HG02943 (cell line): ENCODE data around the gene USP19.

Experiments
- ATAC-seq: cut with Tn5 transposase; IDR thresholded peaks from one replicate; pipeline ENCODE4 v1.9.1; 2021; ENCODE audit warnings: mild to moderate bottlenecking, low read depth, moderate library complexity; ENCODE audit not compliant: unreplicated experiment

USP19 gene

DNA sequence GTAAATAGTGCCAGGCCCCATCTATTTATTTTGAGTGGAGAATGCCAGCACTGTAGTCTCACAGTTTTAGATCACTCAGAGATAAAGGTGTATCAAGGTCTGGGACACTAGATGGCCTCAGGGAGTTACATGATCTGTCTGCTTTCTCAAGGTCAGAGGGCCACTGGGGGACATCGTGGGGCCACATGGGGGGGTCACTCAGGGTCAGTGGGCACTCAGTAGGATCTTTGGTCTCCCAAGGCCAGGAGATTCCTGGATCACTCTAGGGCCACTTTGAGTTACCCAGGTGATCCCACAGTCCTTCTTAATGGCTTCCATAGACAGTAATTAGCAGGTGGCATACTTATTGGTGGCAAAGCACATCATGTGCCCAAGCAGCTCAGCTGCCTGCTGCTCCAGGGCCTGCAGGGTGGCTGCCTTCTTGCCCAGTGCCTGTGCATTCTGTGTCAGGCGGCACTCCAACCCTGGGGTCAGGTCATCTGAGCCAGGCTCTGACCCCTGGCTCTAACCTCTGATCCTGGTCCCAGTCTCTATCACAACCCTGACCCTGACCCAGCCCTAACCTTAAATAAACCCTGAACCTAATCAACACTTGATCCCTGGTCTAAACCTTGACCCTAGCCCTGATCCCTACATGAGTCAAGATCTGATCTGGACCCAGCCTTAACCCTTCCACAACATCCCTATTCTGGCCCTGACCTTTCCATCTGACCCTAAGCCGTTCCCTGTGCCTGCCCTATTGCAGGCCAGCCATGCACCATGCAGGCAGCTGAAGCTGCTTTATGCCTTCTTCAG is 14.0 kb upstream of the USP19 start:
- no peak for ATAC-seq

- ATAC-seq = no peak
Observed at GRCh38 chr3:49133226-49133951, 12.8 kb upstream of the USP19 start.

GRCh38 chr3:49132437-49133225 is 12.0 kb upstream of the USP19 start, which contains the start of gene LAMB2:
Gene LAMB2 (minus strand): TSS chr3:49133050. CDS start chr3:49132867, 183 bp downstream.
- no peak for ATAC-seq

DNA sequence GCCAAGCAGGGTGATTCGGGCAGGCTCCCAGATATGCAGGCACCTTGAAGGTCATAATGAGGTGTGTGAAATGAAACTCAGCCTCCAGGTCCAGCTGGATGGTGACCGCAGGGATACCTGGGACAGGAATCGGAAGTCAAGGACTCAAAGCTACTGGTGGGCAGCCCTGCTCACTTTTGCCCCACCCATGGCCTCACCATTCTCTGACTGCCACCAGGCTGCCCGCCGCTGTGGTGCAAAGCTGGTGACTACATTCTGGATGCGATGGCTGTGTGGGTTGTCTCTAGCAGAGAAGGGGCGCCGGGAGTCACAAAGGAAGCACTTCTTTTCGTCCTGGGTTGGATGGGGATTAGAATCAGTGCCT is 11.4 kb upstream of the USP19 start:
- no peak for ATAC-seq

DNA sequence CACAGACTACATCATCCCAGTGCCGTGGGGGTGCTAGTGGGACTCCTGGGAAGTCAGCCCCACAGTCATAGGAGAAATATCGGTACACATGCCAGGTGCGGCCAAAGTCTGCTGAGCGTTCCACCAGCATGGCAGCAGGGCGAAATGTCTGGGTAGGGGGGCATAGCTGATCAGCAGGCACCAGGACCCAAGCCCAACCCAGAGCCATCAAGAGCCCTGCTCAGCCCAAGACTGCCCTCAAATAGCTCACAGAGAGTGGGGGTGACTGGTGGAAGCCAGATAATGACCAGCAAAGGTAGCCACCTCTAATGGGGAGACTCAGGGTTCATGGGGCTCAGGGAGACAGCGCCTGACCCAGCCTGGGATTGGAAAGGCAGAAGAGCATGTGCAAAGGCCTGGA is 11.0 kb upstream of the USP19 start:
- no peak for ATAC-seq

GRCh38 chr3:49131040-49131439 is 10.4 kb upstream of the USP19 start:
- no peak for ATAC-seq

GRCh38 chr3:49124991-49125670 is 4.5 kb upstream of the USP19 start:
- ATAC-seq = no peak

- ATAC-seq = no peak
Observed at GRCh38 chr3:49124203-49124602, 3.6 kb upstream of the USP19 start.

DNA sequence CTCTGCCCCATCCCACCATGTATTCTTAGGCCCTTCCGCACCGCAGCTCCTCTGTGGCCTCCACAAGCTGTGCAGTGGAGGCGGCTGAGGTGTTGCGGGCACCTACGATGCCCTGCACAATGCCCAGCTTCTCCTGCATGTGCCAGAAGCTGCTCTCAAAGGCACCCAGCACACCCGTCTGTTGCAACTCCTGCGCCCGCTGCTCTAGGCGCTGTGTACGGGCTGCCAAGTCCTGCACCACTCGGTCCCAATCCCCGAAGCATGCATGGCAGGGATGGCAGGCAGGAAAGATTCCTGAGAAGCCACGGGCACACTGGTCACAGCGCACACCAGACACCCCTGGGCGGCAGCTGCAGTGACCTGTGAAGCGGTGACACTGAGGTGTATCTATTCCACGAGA is 3.1 kb upstream of the USP19 start:
- ATAC-seq = no peak

DNA sequence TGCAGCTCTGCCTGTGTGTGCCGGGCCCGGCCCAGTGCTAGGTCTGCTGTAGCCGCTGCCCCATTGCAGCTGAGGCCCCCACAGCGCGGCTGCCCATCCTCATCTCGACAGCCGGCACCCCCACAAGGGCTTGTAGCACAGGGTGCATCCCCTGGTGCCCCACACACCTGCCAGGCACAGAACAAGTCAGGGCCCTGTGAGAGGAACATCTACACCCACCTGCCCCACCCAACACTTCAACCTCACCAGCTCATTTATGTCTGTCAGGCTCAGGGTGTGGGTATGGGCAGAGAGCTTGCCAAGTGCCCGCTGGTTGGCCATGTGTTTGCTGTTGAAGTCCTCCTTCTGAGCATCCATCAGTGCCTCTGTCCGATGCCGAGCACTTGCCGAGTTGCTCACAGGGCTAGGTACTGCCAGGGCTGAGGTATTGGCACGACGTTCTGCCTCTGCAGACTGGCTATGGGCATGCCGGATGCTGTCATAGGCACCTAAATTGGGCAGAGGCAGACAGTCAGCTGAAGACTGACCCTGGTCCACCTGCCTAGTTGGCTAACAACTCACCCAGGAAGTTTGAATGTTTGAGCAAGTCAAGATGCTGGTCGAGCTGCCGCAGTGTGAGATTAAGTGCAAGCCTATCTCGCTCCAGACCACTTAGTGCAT is 2.4 kb upstream of the USP19 start:
- no peak for ATAC-seq

- no peak for ATAC-seq
Observed at GRCh38 chr3:49122451-49122850, 1.8 kb upstream of the USP19 start.

- no peak for ATAC-seq
Observed at GRCh38 chr3:49122022-49122421, 1.4 kb upstream of the USP19 start.

DNA sequence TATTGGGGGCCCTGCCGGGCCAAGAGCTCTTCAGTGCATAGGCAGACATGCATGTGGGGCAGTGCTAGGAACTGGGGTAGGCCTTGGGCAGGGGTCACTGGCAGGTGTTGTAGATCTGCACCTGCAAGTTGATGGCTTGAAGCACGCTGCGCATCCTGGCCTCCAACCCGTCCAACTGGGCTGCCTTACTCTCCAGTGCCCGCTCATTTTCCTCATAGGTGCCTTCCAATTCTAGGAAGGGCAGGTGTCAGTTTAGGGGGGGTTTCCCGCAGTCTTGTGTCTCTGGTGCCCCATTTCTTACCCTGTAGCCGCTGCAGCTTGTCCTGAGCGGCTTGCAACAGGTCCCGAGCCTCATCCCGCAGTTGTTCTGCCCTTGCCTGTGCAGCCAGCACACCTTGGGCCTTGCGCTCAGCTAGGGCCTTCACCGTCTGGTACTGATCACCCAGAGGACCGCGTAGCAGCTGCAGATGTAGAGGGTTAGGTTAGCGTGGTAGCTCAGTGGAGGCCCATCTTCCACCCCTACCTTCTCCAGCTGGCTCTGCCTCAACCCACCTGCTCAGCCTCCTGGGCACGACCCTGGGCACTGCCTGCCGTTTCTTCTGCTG is 611 bp upstream of the USP19 start:
- ATAC-seq = no peak

- no peak for ATAC-seq
Observed at GRCh38 chr3:49120096-49120437, 556 bp downstream of the USP19 start.

- no peak for ATAC-seq
Observed at GRCh38 chr3:49119439-49119838, 1.2 kb downstream of the USP19 start.

- no peak for ATAC-seq
Observed at GRCh38 chr3:49119036-49119435, 1.6 kb downstream of the USP19 start.

- ATAC-seq = no peak
Observed at GRCh38 chr3:49112262-49112661, 8.4 kb downstream of the USP19 start.

- ATAC-seq = no peak
Observed at GRCh38 chr3:49111347-49111746, 9.3 kb downstream of the USP19 start.

GRCh38 chr3:49110780-49111179 is 9.8 kb downstream of the USP19 start:
- no peak for ATAC-seq

GRCh38 chr3:49108346-49108745 is 12.3 kb downstream of the USP19 start:
- ATAC-seq = no peak
